Esophagus muscularis mucosa (tissue), 3 donors: ENCODE results near the gene ARID5A.

Experiments used
- CTCF ChIP-seq, 3 experiments: fragments of 200-600 bp in 2 of 3; fragments of 450-650 bp in 1 of 3; sonication (generic) in 2 of 3; IDR thresholded peaks; one replicate each; pipeline ENCODE4 v1.5.1; 2017 to 2019; ENCODE audit warnings: antibody characterized with exemption in 3 of 3, mild to moderate bottlenecking in 2 of 3, moderate library complexity in 1 of 3
- POLR2A ChIP-seq: fragments of 450-650 bp; IDR thresholded peaks from one replicate; pipeline ENCODE4 v1.6.1; 2017; ENCODE audit warnings: antibody characterized with exemption, moderate library complexity, mild to moderate bottlenecking, low read depth
- POLR2AphosphoS5 ChIP-seq, 2 donors: sonication (generic); formaldehyde crosslinking; IDR thresholded peaks; one replicate each; pipeline ENCODE4 v1.6.1; 2017; ENCODE audit warnings: antibody characterized with exemption in 2 of 2

DNA sequence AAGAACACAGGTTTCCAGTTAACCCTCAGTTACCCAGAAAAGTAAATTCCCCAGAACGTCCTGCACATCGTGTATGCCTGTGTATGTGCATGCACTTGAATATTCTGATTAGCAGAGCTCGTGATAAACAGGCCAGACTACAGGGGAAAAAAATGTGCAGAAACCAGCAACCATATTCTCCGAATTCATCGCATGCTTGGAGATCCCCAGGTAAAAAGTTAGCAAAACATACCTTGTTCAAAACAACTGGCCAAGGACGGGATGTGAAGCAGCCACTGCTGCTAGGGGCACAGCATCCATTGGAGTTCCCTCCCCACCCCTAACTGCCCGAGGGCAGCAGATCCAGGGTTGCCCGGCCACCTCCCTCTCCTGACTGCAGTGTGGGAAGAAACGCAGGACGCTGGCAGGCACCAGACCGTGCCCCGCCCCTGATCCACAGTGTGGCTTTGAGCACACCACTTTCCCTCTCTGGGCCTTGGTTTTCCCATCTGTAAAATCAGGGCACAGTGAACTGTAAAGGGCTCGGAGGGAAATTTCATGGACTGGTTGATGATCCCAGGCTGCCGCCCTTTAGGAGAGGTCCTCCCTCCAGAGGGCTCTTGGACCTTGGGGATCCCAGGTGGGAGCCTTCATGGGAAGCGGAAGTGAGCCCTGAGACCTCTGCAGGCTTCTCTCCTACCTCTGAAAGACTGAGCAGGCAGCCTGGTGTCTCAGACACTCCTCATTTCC is 11.9 kb upstream of the ARID5A start:
- no peak for TF ChIP-seq CTCF (IDR thresholded peaks at IDR 0.05)
- TF ChIP-seq POLR2A = no peak
- no peak for TF ChIP-seq POLR2AphosphoS5 (IDR thresholded peaks at IDR 0.05)
